Daoy (cell line): ENCODE results near the gene FDXR. TPM values are rescaled to one million over a fixed set of nuclear protein-coding genes. Genes with fewer than 3 reads are reported as not detected.
A peak's percentile ranks its signal among the peaks of the same experiment; 100 is the strongest.

Source experiments
- DNase-seq: peaks from one replicate; pipeline ENCODE4 v3.0.0-alpha.2; 2015; ENCODE audit warnings: low read depth
- total RNA-seq: library from RNA; depleted of rRNA; stranded (reverse); fragments of >200 nt; shearing (Covaris generic); gene quantifications from 2 replicates; pipeline ENCODE4 v1.2.3, GENCODE V29; 2014

Gene FDXR
- total RNA-seq, 1 experiment from 2014 or later, result 13.1 TPM

GRCh38 chr17:74858672-74859458 lies 13.9 kb downstream of the FDXR start:
- no peak for DNase-seq

GRCh38 chr17:74857191-74857590 lies 15.6 kb downstream of the FDXR start:
- no peak for DNase-seq

GRCh38 chr17:74856112-74856511 lies 16.7 kb downstream of the FDXR start:
- DNase-seq, result no peak

- DNase-seq, result no peak
These were observed 17.5 kb downstream of the FDXR start for GRCh38 chr17:74855323-74855722.

GRCh38 chr17:74854792-74855191 lies 18.0 kb downstream of the FDXR start:
- no peak for DNase-seq

GRCh38 chr17:74853669-74854068 lies 19.1 kb downstream of the FDXR start:
- no peak for DNase-seq

GRCh38 chr17:74853048-74853397 lies 19.8 kb downstream of the FDXR start:
- DNase-seq, result no peak

- DNase-seq, result peak; percentile 73
These were observed 20.4 kb downstream of the FDXR start for GRCh38 chr17:74852237-74853047.

GRCh38 chr17:74851612-74852236 lies 21.1 kb downstream of the FDXR start:
- no peak for DNase-seq

- DNase-seq, result no peak
These were observed 21.9 kb downstream of the FDXR start for GRCh38 chr17:74850914-74851313.

GRCh38 chr17:74850310-74850709 lies 22.5 kb downstream of the FDXR start:
- no peak for DNase-seq

GRCh38 chr17:74848656-74849399 lies 24.0 kb downstream of the FDXR start:
- no peak for DNase-seq

- no peak for DNase-seq
These were observed 26.2 kb downstream of the FDXR start for GRCh38 chr17:74846621-74847020.

GRCh38 chr17:74843352-74843627 lies 29.5 kb downstream of the FDXR start:
- no peak for DNase-seq

GRCh38 chr17:74842599-74843351 lies 30.0 kb downstream of the FDXR start:
- DNase-seq, result peak; percentile 75

GRCh38 chr17:74842146-74842598 lies 30.6 kb downstream of the FDXR start:
- no peak for DNase-seq

- peak; percentile 41 for DNase-seq
These were observed 31.7 kb downstream of the FDXR start for GRCh38 chr17:74840989-74841666.

GRCh38 chr17:74839990-74840852 lies 32.6 kb downstream of the FDXR start:
- DNase-seq, result no peak

- no peak for DNase-seq
These were observed 34.5 kb downstream of the FDXR start for GRCh38 chr17:74838274-74838673.
